Measurements from ENCODE around the gene PTGIS. TPM values are rescaled to one million over a fixed set of nuclear protein-coding genes. Genes with fewer than 3 reads are reported as not detected.

PTGIS gene
- total RNA-seq, 2 experiments from 2014 or later: 1.5 to 1.6 TPM

DNA sequence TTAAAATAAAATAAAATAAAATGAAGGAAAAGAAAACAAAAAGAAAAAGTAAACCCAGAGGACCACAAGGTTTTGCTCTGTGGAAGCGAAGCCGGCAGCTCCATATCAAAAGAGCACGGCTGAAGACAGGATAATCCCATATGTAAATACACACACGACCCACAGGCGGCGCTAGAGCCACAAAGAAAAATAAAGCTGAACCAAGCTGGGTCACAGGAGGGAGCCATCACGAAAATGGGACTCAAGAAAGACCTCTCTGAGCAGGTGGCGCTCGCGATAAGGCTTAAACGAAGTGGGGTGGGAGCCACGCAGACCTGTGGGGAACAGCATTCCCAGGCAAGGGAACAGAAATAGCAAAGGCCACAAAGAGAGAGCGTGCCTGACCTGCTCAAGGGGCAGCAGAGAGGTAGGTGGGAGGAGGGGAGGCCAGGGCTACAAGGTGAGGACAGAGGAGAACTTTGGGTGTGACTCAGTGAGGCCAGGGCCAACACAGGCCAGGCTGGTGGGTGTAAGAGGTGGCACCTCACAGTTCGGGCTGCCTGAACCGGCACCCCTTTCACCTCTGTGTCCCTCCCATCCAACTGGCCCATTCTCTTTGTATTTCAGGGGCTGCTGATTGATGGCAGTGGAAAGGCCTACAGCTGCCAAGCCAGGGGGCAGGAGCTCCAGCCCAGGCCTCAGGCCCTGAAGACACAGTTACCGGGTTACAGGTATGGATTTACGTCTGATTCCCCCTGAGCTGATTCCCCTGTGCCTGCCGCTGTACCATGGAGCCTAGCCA is 26.0 kb downstream of the PTGIS start:
- POLR2A ChIA-PET: interaction anchor here (0.6 to 2.9 kb wide), 6 partner anchors 54 to 73 kb away, joined by 3 to 12 read pairs (median 5); no protein-coding TSS in a partner anchor
- peak overlapping the region; percentile 88 for H3K27ac Mint-ChIP-seq
- intact Hi-C loops (cut with micrococcal nuclease): loop anchor here (2.0 kb wide), 2 partner anchors 61 to 67 kb away; no protein-coding TSS in a partner anchor

GRCh38 chr20:49540687-49541435 is 27.1 kb downstream of the PTGIS start:
- CTCF ChIA-PET: interaction anchor here (0.6 to 18.4 kb wide), 47 partner anchors 8 to 373 kb away, joined by 3 to 438 read pairs (median 4); partner anchors contain the start of gene SLC9A8
- Mint-ChIP-seq H3K4me1 (ENCODE audit: low read depth) (peaks cover 18% of the 10 kb centered on the region), H3K27me3 (peaks cover 15% of the 10 kb centered on the region), H3K9me3 (peaks cover 10% of the 10 kb centered on the region), H3K36me3 (ENCODE audit: low read depth) (peaks cover 6% of the 10 kb centered on the region), H3K27ac (no peak overlapping the region), H3K4me3 (no peak overlapping the region)
- no peak for ATAC-seq
- POLR2A ChIA-PET: interaction anchor here (0.6 to 2.9 kb wide), 5 partner anchors 56 to 74 kb away, joined by 3 to 14 read pairs (median 12); no protein-coding TSS in a partner anchor
- intact Hi-C loops (cut with micrococcal nuclease): loop anchor here (2.0 kb wide), 1 partner anchor 68 kb away; no protein-coding TSS in a partner anchor
- no peak for DNase-seq
- TF ChIP-seq, protein P1, sequence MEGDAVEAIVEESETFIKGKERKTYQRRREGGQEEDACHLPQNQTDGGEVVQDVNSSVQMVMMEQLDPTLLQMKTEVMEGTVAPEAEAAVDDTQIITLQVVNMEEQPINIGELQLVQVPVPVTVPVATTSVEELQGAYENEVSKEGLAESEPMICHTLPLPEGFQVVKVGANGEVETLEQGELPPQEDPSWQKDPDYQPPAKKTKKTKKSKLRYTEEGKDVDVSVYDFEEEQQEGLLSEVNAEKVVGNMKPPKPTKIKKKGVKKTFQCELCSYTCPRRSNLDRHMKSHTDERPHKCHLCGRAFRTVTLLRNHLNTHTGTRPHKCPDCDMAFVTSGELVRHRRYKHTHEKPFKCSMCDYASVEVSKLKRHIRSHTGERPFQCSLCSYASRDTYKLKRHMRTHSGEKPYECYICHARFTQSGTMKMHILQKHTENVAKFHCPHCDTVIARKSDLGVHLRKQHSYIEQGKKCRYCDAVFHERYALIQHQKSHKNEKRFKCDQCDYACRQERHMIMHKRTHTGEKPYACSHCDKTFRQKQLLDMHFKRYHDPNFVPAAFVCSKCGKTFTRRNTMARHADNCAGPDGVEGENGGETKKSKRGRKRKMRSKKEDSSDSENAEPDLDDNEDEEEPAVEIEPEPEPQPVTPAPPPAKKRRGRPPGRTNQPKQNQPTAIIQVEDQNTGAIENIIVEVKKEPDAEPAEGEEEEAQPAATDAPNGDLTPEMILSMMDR (IDR thresholded peaks at IDR 0.05): no peak

More for the DNA sequence above, 26.0 kb downstream of the PTGIS start:
- CTCF ChIA-PET: interaction anchor here (0.6 to 18.4 kb wide), 49 partner anchors 9 to 371 kb away, joined by 3 to 438 read pairs (median 4); partner anchors contain the start of gene SLC9A8
- peaks cover 10% of the 10 kb centered on the region for H3K9me3 Mint-ChIP-seq
- H3K4me3 Mint-ChIP-seq: no peak overlapping the region
- ATAC-seq (peak; percentile 88), DNase-seq (peak; percentile 85)
- peaks cover 13% of the 10 kb centered on the region for H3K27me3 Mint-ChIP-seq
- peaks cover 6% of the 10 kb centered on the region for H3K36me3 Mint-ChIP-seq (ENCODE audit: low read depth)
- TF ChIP-seq, protein P1 (IDR thresholded peaks at IDR 0.05): peak; percentile 97
- peaks cover 16% of the 10 kb centered on the region for H3K4me1 Mint-ChIP-seq (ENCODE audit: low read depth)

DNA sequence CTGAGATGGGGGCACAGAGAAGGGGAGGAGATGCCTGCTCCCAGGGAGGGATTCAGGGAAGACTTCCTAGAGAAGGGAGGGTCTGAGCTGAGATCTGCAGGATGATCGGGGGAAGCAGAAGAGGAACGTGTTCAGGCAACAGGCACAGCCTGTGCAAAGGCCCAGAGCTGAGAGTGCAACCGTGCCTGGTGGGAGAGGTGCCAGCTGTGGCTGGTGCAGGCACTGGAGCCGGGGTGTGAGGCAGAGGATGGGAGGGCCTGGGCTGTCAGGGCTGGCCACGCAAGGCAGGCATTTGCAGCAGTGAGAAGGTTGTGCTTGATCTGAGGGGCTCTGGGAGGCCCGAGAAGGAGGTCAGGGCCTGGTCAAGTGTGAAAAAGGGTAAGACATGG is 27.7 kb downstream of the PTGIS start:
- ATAC-seq: no peak
- POLR2A ChIA-PET: interaction anchor here (2.4 to 2.9 kb wide), 2 partner anchors 56 to 69 kb away, joined by 12 to 14 read pairs; no protein-coding TSS in a partner anchor
- intact Hi-C loops (cut with micrococcal nuclease): loop anchor here (2.0 kb wide), 1 partner anchor 69 kb away; no protein-coding TSS in a partner anchor

DNA sequence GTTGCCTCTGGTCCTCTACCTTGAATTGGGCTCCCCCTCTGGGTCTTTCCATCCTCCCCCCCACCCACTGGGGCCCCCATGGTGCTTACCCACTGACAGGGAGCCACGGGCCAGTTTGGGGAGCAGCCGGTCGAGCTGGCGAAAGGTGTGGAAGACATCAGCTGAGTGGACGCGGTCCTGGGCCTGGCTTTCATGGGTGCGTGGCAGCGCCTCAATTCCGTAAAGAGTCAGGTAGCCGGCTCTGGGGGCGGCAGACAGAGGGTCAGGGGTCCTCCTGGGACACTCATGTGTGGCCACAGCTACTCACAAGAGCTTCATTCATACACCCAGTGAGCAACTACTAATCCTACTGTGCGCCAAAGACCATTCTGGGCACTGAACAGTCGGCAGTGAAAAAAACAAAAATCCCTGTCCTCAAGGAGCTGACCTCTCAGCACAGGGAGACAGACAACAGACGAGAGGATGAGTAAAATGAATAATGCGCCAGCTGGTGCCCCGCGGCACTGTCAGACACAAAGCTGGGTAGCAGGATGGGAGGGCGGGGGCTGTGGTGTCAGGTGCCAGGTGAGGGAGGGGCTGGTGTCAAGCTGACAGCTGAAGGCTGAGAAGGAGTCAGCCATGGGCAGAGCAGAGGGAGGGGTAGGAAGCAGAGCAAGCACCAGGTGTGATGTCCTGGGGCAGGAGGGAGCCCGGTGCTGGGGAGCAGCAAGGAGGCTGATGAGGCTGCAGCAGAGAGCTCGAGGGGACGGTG is 28.3 kb downstream of the PTGIS start:
- Mint-ChIP-seq H3K4me1 (ENCODE audit: low read depth) (peaks cover 29% of the 10 kb centered on the region), H3K4me3 (no peak overlapping the region), H3K9me3 (peaks cover 3% of the 10 kb centered on the region), H3K36me3 (ENCODE audit: low read depth) (peaks cover 1% of the 10 kb centered on the region), H3K27ac (no peak overlapping the region), H3K27me3 (peaks cover 13% of the 10 kb centered on the region)
- TF ChIP-seq, protein P1 (IDR thresholded peaks at IDR 0.05): no peak
- ATAC-seq (no peak), DNase-seq (no peak)
- intact Hi-C loops (cut with micrococcal nuclease): loop anchor here (2.0 kb wide), 1 partner anchor 69 kb away; no protein-coding TSS in a partner anchor
- CTCF ChIA-PET: interaction anchor here (0.9 to 18.4 kb wide), 7 partner anchors 13 to 307 kb away, joined by 3 to 438 read pairs (median 9); no protein-coding TSS in a partner anchor
- POLR2A ChIA-PET: interaction anchor here (0.7 to 2.4 kb wide), 3 partner anchors 49 to 68 kb away, joined by 3 to 14 read pairs (median 3); no protein-coding TSS in a partner anchor

More for the DNA sequence above, 27.7 kb downstream of the PTGIS start:
- H3K27me3 Mint-ChIP-seq: peaks cover 12% of the 10 kb centered on the region
- TF ChIP-seq, protein P1 (IDR thresholded peaks at IDR 0.05): no peak
- H3K36me3 Mint-ChIP-seq (ENCODE audit: low read depth): peaks cover 2% of the 10 kb centered on the region
- H3K4me3 Mint-ChIP-seq: no peak overlapping the region
- no peak for DNase-seq
- CTCF ChIA-PET: interaction anchor here (0.9 to 18.4 kb wide), 10 partner anchors 10 to 72 kb away, joined by 3 to 438 read pairs (median 4); no protein-coding TSS in a partner anchor
- peaks cover 4% of the 10 kb centered on the region for H3K9me3 Mint-ChIP-seq
- H3K4me1 Mint-ChIP-seq (ENCODE audit: low read depth): peaks cover 23% of the 10 kb centered on the region
- no peak overlapping the region for H3K27ac Mint-ChIP-seq

Measured in activated CD8-positive, alpha-beta T cell treated with anti-CD3 and anti-CD28 coated beads for 36 hours (primary cell).